ENCODE data around the gene CCDC14. TPM values are rescaled to one million over a fixed set of nuclear protein-coding genes. Genes with fewer than 3 reads are reported as not detected.

Gene CCDC14
- 15.0 and 26.4 TPM in 2 replicates for total RNA-seq

DNA sequence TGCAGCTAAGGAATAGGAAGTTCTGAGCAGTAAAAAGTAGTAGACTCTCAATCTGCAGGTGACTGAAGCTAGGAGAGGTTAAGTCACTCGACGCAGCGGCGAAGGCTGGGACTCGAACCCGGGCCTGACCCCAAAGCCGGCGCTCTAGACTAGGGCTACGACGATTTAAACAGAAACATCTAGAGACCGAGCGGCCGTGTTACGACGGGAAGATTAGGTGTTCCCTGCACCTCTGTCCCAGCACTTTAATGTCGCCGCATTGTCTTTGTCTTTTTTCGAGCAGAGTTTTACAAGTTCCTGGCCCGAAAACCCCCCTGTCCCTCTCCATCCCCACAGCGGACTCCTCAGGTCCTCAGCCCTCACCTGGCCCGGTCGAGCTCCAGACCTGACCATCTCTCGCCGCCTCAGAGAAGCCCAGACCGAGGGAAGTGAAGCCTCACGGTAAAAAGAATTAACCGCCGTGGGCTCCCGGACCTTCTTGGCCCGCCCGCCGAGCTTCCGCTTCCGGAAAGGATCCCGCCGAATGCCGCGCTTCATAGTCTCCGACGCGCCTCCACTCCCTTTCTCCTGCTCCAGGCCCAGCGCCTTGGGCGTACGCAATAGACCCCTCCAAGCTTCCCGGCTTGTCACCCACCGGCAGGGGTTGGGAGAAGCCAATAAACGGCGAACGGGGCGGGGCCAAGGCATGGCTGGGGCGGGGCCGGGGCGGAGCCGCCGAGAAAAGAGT is at the start of gene CCDC14:
Gene CCDC14, minus strand, starts transcription at position 449 of the 727 bp plus-strand sequence. Its CDS starts 56 bp downstream, at position 393.

GRCh38 chr3:123991730-123992588 is 30.9 kb upstream of the CCDC14 start, which contains the start of gene ROPN1:
ROPN1 (minus strand) TSS chr3:123992124; CDS start chr3:123980481, 11,643 bp downstream.

DNA sequence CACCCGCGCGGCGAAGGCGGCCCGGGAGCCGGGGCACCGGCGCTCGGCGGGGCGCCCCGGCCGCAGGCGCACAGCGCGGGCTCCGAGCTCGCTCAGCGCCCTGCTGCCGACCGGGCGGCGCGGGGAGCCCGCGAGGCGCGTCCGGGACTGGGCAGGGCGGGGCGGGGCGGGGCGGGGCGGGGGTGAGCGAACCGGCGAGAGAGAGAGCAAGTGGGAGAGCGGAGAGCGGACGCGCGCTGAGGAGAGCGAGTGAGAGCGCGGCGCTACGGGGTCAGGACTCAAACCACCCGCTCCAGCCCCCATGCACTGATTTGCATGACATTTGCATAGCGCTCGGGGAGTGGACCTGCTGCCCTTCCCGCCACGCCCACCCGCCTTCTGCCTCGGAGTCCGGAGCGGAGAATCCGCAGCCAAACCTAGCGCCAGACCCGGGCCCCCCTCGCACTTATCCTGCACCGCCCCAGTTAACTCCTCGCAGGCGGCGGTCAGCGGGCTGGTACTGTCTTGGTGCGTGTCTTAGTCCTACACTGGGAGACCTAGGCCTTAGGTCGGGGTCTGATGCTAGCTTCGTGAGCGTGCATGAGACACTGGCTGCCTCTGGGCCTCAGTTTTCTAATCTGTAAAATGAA is 76.7 kb downstream of the CCDC14 start, which contains the start of gene MYLK:
Gene MYLK, minus strand, starts transcription at position 130 of the 629 bp plus-strand sequence. CDS start 90,491 bp downstream, outside the sequence.

Other genes starting within 250 kb of the CCDC14 start
- 180 and 215 TPM in 2 replicates for gene MYLK, start 76.9 kb downstream of the CCDC14 start, total RNA-seq
- gene ROPN1, start 30.9 kb upstream of the CCDC14 start, total RNA-seq = 0.18 TPM in 1 of 2 replicates, not detected in the other
- gene KALRN, start 72.1 kb upstream of the CCDC14 start, total RNA-seq = 10.1 and 12.4 TPM in 2 replicates